Panc1 (cell line): ENCODE results near the gene DEDD. TPM values are rescaled to one million over a fixed set of nuclear protein-coding genes. Genes with fewer than 3 reads are reported as not detected.

Source experiments
- ATAC-seq: fragments of 200-7000 bp; cut with Tn5 transposase; 2 replicates; pipeline ENCODE4 v1.9.1; 2020; ENCODE audit warnings: mild to moderate bottlenecking, moderate library complexity
- BruUV-seq: library from RNA; stranded (reverse); fragments of 400-500 nt; replicated peaks from 2 replicates; lab custom pipeline; 2021; lab: Mats Ljungman, UMichigan
- CTCF ChIA-PET: fragments of 300-600 bp; sonication (Branson Sonifier 250); formaldehyde crosslinking; loops from one replicate; lab custom pipeline; 2022; ENCODE audit warnings: antibody characterized with exemption; lab: Charles Lee
- POLR2A ChIA-PET: fragments of 300-600 bp; sonication (Branson Sonifier 250); formaldehyde crosslinking; loops from one replicate; lab custom pipeline; 2022; ENCODE audit warnings: antibody characterized with exemption; lab: Charles Lee
- DNase-seq: peaks from one replicate; pipeline ENCODE4 v3.0.0-alpha.2; 2010; ENCODE audit warnings: low read depth, low spot score
- H3K27ac ChIP-seq: 2 replicates; pipeline ENCODE4 v1.5.1; 2011; ENCODE audit warnings: mild to moderate bottlenecking, low read length, inconsistent platforms
- H3K27me3 ChIP-seq: fragments of 200-500 bp; sonication (Bioruptor generic); 2 replicates; pipeline ENCODE4 v1.6.0; 2014; ENCODE audit warnings: low read length, inconsistent platforms; ENCODE audit not compliant: control insufficient read depth, insufficient read depth
- H3K36me3 ChIP-seq: fragments of 200-500 bp; sonication (Bioruptor generic); 2 replicates; pipeline ENCODE4 v1.5.1; 2014; ENCODE audit warnings: inconsistent platforms, mild to moderate bottlenecking, low read length, moderate library complexity; ENCODE audit not compliant: control insufficient read depth, insufficient read depth
- H3K4me1 ChIP-seq: 2 replicates; pipeline ENCODE4 v1.5.1; 2011; ENCODE audit warnings: inconsistent platforms, mild to moderate bottlenecking, low read length, moderate library complexity; ENCODE audit not compliant: control insufficient read depth, insufficient read depth
- H3K4me3 ChIP-seq, 2 experiments: 2 replicates each; pipeline ENCODE4 v1.5.1; 2011 to 2012; ENCODE audit warnings: low read depth in 2 of 2, low read length in 2 of 2, mild to moderate bottlenecking in 2 of 2, inconsistent platforms in 1 of 2, moderate library complexity in 1 of 2
- H3K9me3 ChIP-seq: fragments of 200-500 bp; sonication (Bioruptor generic); 2 replicates; pipeline ENCODE4 v1.5.1; 2014; ENCODE audit warnings: low read depth, mild to moderate bottlenecking, inconsistent platforms, low read length, moderate library complexity; ENCODE audit not compliant: control insufficient read depth, insufficient read depth
- POLR2AphosphoS5 ChIP-seq: IDR thresholded peaks from 2 replicates; pipeline ENCODE4 v1.6.1; 2012; ENCODE audit warnings: mild to moderate bottlenecking, low read depth, low read length, moderate library complexity
- SIN3A ChIP-seq: IDR thresholded peaks from 2 replicates; pipeline ENCODE4 v1.6.1; 2012; ENCODE audit warnings: low read depth, mild to moderate bottlenecking, low read length, moderate library complexity, borderline replicate concordance; ENCODE audit not compliant: insufficient read depth
- TCF7L2 ChIP-seq: IDR thresholded peaks from 2 replicates; pipeline ENCODE4 v1.6.1; 2011; ENCODE audit warnings: mild to moderate bottlenecking, low read depth, low read length, inconsistent platforms
- in situ Hi-C: cut with HindIII; loops from 2 replicates; pipeline ENCODE4 v1.10.0; 2016; ENCODE audit warnings: low sequenced_read_pairs, low pct_unique_long_range_greater_than_20kb
- intact Hi-C: fragments of 100-400 bp; cut with micrococcal nuclease; formaldehyde crosslinking; loops from one replicate; pipeline ENCODE4 v1.10.0; 2022; ENCODE audit not compliant: unreplicated experiment
- total RNA-seq: library from RNA; stranded (reverse); gene quantifications from one replicate; pipeline ENCODE4 v1.2.1, GENCODE V29; 2021; ENCODE audit not compliant: unreplicated experiment
- TF ChIP-seq, protein P1 (sequence below), 2 experiments: IDR thresholded peaks; 2 replicates each; pipeline ENCODE4 v1.6.1; 2011 to 2012; ENCODE audit warnings: low read depth in 2 of 2, control low read depth in 1 of 2, low read length in 1 of 2, mild to moderate bottlenecking in 1 of 2, moderate library complexity in 1 of 2; ENCODE audit not compliant: insufficient read depth in 1 of 2
- TF ChIP-seq, protein P2 (sequence below): fragments of 450-650 bp; IDR thresholded peaks from 2 replicates; pipeline ENCODE4 v1.5.1; 2017; ENCODE audit warnings: mild to moderate bottlenecking

The DEDD gene
- total RNA-seq, 1 experiment from 2014 or later, result 42.5 TPM

- intact Hi-C loops (no loop called here), in situ Hi-C loops (no loop called here)
- peaks cover 20% of the 10 kb centered on the region for H3K4me1 ChIP-seq
- ATAC-seq (peak; percentile 94), DNase-seq (peak; percentile 85)
- H3K4me3 ChIP-seq, result peak within 1 kb of the TSS; percentile 83 to 98
- TF ChIP-seq POLR2AphosphoS5 (peak; percentile 94), SIN3A (peak; percentile 81; the same call in 1 of the 2 replicates), TCF7L2 (no peak)
- TSS peak; percentile 96 for BruUV-seq
- no peaks in the 10 kb centered on the region for H3K27me3 ChIP-seq
- no peaks in the 10 kb centered on the region for H3K9me3 ChIP-seq
- peaks cover 12% of the 10 kb centered on the region for H3K36me3 ChIP-seq
- H3K27ac ChIP-seq, result peak within 1 kb of the TSS; percentile 99
- ChIA-PET CTCF (interaction anchor here (0.6 kb wide), 1 partner anchor 59 kb away, joined by 4 read pairs; no protein-coding TSS in a partner anchor), POLR2A (interaction anchor here (0.9 to 2.1 kb wide), 4 partner anchors 12 to 36 kb away, joined by 3 to 5 read pairs (median 4); partner anchors contain the start of genes B4GALT3, NIT1, PFDN2 and PPOX)
Measured at GRCh38 chr1:161153682-161154337, 21.3 kb upstream of the DEDD start, which contains the start of gene UFC1. UFC1 (plus strand) TSS chr1:161153978; CDS start chr1:161153998, 20 bp downstream.

- Histone ChIP-seq H3K9me3 (no peaks in the 10 kb centered on the region), H3K4me3 (peak overlapping the region; percentile 83 to 98), H3K4me1 (peaks cover 14% of the 10 kb centered on the region), H3K36me3 (peaks cover 12% of the 10 kb centered on the region), H3K27me3 (no peaks in the 10 kb centered on the region), H3K27ac (peak overlapping the region; percentile 99)
- POLR2A ChIA-PET, result interaction anchor here (0.9 to 1.3 kb wide), 3 partner anchors 13 to 36 kb away, joined by 3 to 4 read pairs (median 3); partner anchors contain the start of genes NIT1, PFDN2 and PPOX
- CTCF ChIA-PET, result no interaction called here
- in situ Hi-C loops, result no loop called here
- TF ChIP-seq, protein P1, sequence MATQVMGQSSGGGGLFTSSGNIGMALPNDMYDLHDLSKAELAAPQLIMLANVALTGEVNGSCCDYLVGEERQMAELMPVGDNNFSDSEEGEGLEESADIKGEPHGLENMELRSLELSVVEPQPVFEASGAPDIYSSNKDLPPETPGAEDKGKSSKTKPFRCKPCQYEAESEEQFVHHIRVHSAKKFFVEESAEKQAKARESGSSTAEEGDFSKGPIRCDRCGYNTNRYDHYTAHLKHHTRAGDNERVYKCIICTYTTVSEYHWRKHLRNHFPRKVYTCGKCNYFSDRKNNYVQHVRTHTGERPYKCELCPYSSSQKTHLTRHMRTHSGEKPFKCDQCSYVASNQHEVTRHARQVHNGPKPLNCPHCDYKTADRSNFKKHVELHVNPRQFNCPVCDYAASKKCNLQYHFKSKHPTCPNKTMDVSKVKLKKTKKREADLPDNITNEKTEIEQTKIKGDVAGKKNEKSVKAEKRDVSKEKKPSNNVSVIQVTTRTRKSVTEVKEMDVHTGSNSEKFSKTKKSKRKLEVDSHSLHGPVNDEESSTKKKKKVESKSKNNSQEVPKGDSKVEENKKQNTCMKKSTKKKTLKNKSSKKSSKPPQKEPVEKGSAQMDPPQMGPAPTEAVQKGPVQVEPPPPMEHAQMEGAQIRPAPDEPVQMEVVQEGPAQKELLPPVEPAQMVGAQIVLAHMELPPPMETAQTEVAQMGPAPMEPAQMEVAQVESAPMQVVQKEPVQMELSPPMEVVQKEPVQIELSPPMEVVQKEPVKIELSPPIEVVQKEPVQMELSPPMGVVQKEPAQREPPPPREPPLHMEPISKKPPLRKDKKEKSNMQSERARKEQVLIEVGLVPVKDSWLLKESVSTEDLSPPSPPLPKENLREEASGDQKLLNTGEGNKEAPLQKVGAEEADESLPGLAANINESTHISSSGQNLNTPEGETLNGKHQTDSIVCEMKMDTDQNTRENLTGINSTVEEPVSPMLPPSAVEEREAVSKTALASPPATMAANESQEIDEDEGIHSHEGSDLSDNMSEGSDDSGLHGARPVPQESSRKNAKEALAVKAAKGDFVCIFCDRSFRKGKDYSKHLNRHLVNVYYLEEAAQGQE (IDR thresholded peaks at IDR 0.05; ENCODE audit: insufficient read depth in 1 of 2, low read depth in 2 of 2, low read length in 1 of 2), result no peak
- TF ChIP-seq, protein P2, sequence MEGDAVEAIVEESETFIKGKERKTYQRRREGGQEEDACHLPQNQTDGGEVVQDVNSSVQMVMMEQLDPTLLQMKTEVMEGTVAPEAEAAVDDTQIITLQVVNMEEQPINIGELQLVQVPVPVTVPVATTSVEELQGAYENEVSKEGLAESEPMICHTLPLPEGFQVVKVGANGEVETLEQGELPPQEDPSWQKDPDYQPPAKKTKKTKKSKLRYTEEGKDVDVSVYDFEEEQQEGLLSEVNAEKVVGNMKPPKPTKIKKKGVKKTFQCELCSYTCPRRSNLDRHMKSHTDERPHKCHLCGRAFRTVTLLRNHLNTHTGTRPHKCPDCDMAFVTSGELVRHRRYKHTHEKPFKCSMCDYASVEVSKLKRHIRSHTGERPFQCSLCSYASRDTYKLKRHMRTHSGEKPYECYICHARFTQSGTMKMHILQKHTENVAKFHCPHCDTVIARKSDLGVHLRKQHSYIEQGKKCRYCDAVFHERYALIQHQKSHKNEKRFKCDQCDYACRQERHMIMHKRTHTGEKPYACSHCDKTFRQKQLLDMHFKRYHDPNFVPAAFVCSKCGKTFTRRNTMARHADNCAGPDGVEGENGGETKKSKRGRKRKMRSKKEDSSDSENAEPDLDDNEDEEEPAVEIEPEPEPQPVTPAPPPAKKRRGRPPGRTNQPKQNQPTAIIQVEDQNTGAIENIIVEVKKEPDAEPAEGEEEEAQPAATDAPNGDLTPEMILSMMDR, result no peak
- TF ChIP-seq TCF7L2, result no peak
- TF ChIP-seq POLR2AphosphoS5, result no peak
- TF ChIP-seq SIN3A, result no peak
- DNase-seq (no peak), ATAC-seq (peak; percentile 44)
- intact Hi-C loops, result no loop called here
- no TSS peak for BruUV-seq
Measured at GRCh38 chr1:161153176-161153575, 20.7 kb upstream of the DEDD start.
